Panc1 (cell line): ENCODE measurements around the gene KIAA2012. TPM values are rescaled to one million over a fixed set of nuclear protein-coding genes. Genes with fewer than 3 reads are reported as not detected.

Experiments
- ATAC-seq: fragments of 200-7000 bp; cut with Tn5 transposase; 2 replicates; pipeline ENCODE4 v1.9.1; 2020; ENCODE audit warnings: mild to moderate bottlenecking, moderate library complexity
- BruUV-seq: library from RNA; stranded (reverse); fragments of 400-500 nt; replicated peaks from 2 replicates; lab custom pipeline; 2021; lab: Mats Ljungman, UMichigan
- CTCF ChIA-PET: fragments of 300-600 bp; sonication (Branson Sonifier 250); formaldehyde crosslinking; loops from one replicate; lab custom pipeline; 2022; ENCODE audit warnings: antibody characterized with exemption; lab: Charles Lee
- POLR2A ChIA-PET: fragments of 300-600 bp; sonication (Branson Sonifier 250); formaldehyde crosslinking; loops from one replicate; lab custom pipeline; 2022; ENCODE audit warnings: antibody characterized with exemption; lab: Charles Lee
- DNase-seq: peaks from one replicate; pipeline ENCODE4 v3.0.0-alpha.2; 2010; ENCODE audit warnings: low read depth, low spot score
- H3K27ac ChIP-seq: 2 replicates; pipeline ENCODE4 v1.5.1; 2011; ENCODE audit warnings: mild to moderate bottlenecking, low read length, inconsistent platforms
- H3K27me3 ChIP-seq: fragments of 200-500 bp; sonication (Bioruptor generic); 2 replicates; pipeline ENCODE4 v1.6.0; 2014; ENCODE audit warnings: low read length, inconsistent platforms; ENCODE audit not compliant: control insufficient read depth, insufficient read depth
- H3K36me3 ChIP-seq: fragments of 200-500 bp; sonication (Bioruptor generic); 2 replicates; pipeline ENCODE4 v1.5.1; 2014; ENCODE audit warnings: inconsistent platforms, mild to moderate bottlenecking, low read length, moderate library complexity; ENCODE audit not compliant: control insufficient read depth, insufficient read depth
- H3K4me1 ChIP-seq: 2 replicates; pipeline ENCODE4 v1.5.1; 2011; ENCODE audit warnings: inconsistent platforms, mild to moderate bottlenecking, low read length, moderate library complexity; ENCODE audit not compliant: control insufficient read depth, insufficient read depth
- H3K4me3 ChIP-seq, 2 experiments: 2 replicates each; pipeline ENCODE4 v1.5.1; 2011 to 2012; ENCODE audit warnings: low read depth in 2 of 2, low read length in 2 of 2, mild to moderate bottlenecking in 2 of 2, inconsistent platforms in 1 of 2, moderate library complexity in 1 of 2
- H3K9me3 ChIP-seq: fragments of 200-500 bp; sonication (Bioruptor generic); 2 replicates; pipeline ENCODE4 v1.5.1; 2014; ENCODE audit warnings: low read depth, mild to moderate bottlenecking, inconsistent platforms, low read length, moderate library complexity; ENCODE audit not compliant: control insufficient read depth, insufficient read depth
- POLR2AphosphoS5 ChIP-seq: IDR thresholded peaks from 2 replicates; pipeline ENCODE4 v1.6.1; 2012; ENCODE audit warnings: mild to moderate bottlenecking, low read depth, low read length, moderate library complexity
- SIN3A ChIP-seq: IDR thresholded peaks from 2 replicates; pipeline ENCODE4 v1.6.1; 2012; ENCODE audit warnings: low read depth, mild to moderate bottlenecking, low read length, moderate library complexity, borderline replicate concordance; ENCODE audit not compliant: insufficient read depth
- TCF7L2 ChIP-seq: IDR thresholded peaks from 2 replicates; pipeline ENCODE4 v1.6.1; 2011; ENCODE audit warnings: mild to moderate bottlenecking, low read depth, low read length, inconsistent platforms
- in situ Hi-C: cut with HindIII; loops from 2 replicates; pipeline ENCODE4 v1.10.0; 2016; ENCODE audit warnings: low sequenced_read_pairs, low pct_unique_long_range_greater_than_20kb
- intact Hi-C: fragments of 100-400 bp; cut with micrococcal nuclease; formaldehyde crosslinking; loops from one replicate; pipeline ENCODE4 v1.10.0; 2022; ENCODE audit not compliant: unreplicated experiment
- total RNA-seq: library from RNA; stranded (reverse); gene quantifications from one replicate; pipeline ENCODE4 v1.2.1, GENCODE V29; 2021; ENCODE audit not compliant: unreplicated experiment
- TF ChIP-seq, protein P1 (sequence below): fragments of 450-650 bp; IDR thresholded peaks from 2 replicates; pipeline ENCODE4 v1.5.1; 2017; ENCODE audit warnings: mild to moderate bottlenecking
- TF ChIP-seq, protein P2 (sequence below), 2 experiments: IDR thresholded peaks; 2 replicates each; pipeline ENCODE4 v1.6.1; 2011 to 2012; ENCODE audit warnings: low read depth in 2 of 2, control low read depth in 1 of 2, low read length in 1 of 2, mild to moderate bottlenecking in 1 of 2, moderate library complexity in 1 of 2; ENCODE audit not compliant: insufficient read depth in 1 of 2

The KIAA2012 gene
- total RNA-seq, 1 experiment from 2014 or later: not detected

DNA sequence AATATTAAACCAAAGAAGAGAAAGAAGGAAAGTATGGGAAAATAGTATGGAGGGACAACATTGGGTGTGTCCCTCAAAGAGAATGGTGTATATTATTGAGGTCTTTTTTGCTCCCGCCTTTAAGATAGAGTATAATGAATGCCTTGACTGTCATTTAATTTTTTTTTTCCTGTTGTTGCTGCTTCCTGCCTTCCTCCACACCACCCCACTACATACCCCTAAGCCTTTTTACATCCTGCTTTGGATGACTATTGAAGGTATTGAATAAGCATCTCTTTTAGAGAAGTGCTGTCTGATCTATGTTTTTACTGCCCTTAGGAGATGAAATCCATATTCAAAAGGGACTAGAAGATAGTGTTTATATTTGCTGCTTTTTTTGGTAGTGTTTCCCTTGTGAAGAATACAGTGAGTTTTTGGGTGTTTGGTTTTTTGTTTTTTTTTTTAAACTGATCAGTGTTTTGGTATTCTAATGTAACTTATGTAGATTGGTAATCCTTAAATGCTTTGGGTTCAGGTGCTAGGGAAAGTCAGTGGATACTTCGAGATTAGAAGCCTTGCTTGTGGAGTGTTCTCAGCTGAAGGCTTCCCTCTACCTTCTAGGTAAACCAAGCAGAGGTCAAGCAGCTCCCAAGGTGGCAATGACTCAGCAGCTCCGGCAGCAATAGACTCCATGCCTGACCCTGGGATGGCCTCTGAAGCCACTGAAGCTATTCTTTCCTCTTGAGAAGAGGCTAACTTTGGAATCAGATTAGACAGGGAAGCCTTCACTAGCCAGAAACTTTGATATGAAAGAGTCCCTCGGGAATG lies 34.4 kb upstream of the KIAA2012 start:
- ATAC-seq (peak; percentile 37; the same call in 1 of the 2 replicates), DNase-seq (no peak)
- Histone ChIP-seq H3K9me3 (no peaks in the 10 kb centered on the region), H3K4me1 (peaks cover 40% of the 10 kb centered on the region), H3K27me3 (no peaks in the 10 kb centered on the region), H3K27ac (peak overlapping the region; percentile 76), H3K4me3 (peak overlapping the region; percentile 2 to 65), H3K36me3 (no peaks in the 10 kb centered on the region)
- BruUV-seq: no TSS peak
- intact Hi-C loops (loop anchor here (10.0 kb wide), 2 partner anchors 174 to 244 kb away; no protein-coding TSS in a partner anchor), in situ Hi-C loops (no loop called here)
- CTCF ChIA-PET: no interaction called here
- POLR2A ChIA-PET: no interaction called here
- no peak for TF ChIP-seq SIN3A
- TF ChIP-seq, protein P1, sequence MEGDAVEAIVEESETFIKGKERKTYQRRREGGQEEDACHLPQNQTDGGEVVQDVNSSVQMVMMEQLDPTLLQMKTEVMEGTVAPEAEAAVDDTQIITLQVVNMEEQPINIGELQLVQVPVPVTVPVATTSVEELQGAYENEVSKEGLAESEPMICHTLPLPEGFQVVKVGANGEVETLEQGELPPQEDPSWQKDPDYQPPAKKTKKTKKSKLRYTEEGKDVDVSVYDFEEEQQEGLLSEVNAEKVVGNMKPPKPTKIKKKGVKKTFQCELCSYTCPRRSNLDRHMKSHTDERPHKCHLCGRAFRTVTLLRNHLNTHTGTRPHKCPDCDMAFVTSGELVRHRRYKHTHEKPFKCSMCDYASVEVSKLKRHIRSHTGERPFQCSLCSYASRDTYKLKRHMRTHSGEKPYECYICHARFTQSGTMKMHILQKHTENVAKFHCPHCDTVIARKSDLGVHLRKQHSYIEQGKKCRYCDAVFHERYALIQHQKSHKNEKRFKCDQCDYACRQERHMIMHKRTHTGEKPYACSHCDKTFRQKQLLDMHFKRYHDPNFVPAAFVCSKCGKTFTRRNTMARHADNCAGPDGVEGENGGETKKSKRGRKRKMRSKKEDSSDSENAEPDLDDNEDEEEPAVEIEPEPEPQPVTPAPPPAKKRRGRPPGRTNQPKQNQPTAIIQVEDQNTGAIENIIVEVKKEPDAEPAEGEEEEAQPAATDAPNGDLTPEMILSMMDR: no peak

DNA sequence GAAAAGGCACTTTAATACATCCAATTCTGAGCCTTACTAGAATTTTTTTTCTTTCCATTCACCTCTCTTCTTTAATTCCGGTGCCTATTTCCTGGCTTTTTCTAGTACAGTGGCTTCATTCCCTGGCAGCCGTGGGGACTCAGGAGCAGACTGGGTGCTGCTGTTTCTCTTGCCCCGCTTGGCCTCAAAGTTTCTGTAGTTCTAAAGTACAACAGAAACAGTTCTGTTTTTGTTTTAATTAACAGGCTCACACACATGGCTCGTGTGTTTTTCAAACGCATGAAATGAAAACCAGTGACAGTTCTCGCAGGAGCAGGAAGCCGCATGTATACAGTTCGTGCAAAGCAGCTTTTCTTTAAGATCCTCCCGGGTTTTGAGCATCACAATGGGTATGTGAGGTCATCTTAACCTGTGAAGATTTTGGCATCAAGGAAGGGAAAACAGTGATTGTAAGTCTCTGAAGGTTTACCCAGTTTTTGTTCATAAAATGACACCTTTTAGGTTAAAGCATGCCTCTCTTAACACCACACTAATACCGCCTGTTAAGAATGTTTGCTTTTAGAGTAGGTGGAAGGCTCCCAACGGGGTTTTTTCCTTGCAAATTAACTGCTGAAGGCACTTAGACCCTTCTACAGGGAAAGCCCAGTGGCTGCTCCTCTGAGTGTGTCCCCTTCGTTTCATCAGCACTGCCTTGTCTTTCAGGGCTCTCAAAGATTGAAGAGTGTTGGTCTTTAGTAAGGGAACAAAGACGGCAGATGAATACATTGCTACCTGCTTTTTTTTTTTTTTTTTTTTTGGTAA lies 33.6 kb upstream of the KIAA2012 start:
- ChIA-PET POLR2A (no interaction called here), CTCF (no interaction called here)
- H3K27me3 ChIP-seq: no peaks in the 10 kb centered on the region
- H3K27ac ChIP-seq: peak overlapping the region; percentile 76
- H3K36me3 ChIP-seq: no peaks in the 10 kb centered on the region
- H3K4me3 ChIP-seq: peak overlapping the region; percentile 2 to 65
- H3K4me1 ChIP-seq: peaks cover 40% of the 10 kb centered on the region
- ATAC-seq (no peak), DNase-seq (no peak)
- H3K9me3 ChIP-seq: no peaks in the 10 kb centered on the region
- intact Hi-C loops (loop anchor here (10.0 kb wide), 2 partner anchors 175 to 245 kb away; no protein-coding TSS in a partner anchor), in situ Hi-C loops (no loop called here)
- no TSS peak for BruUV-seq
- TF ChIP-seq TCF7L2 (no peak), POLR2AphosphoS5 (no peak), SIN3A (no peak)
- TF ChIP-seq, protein P2, sequence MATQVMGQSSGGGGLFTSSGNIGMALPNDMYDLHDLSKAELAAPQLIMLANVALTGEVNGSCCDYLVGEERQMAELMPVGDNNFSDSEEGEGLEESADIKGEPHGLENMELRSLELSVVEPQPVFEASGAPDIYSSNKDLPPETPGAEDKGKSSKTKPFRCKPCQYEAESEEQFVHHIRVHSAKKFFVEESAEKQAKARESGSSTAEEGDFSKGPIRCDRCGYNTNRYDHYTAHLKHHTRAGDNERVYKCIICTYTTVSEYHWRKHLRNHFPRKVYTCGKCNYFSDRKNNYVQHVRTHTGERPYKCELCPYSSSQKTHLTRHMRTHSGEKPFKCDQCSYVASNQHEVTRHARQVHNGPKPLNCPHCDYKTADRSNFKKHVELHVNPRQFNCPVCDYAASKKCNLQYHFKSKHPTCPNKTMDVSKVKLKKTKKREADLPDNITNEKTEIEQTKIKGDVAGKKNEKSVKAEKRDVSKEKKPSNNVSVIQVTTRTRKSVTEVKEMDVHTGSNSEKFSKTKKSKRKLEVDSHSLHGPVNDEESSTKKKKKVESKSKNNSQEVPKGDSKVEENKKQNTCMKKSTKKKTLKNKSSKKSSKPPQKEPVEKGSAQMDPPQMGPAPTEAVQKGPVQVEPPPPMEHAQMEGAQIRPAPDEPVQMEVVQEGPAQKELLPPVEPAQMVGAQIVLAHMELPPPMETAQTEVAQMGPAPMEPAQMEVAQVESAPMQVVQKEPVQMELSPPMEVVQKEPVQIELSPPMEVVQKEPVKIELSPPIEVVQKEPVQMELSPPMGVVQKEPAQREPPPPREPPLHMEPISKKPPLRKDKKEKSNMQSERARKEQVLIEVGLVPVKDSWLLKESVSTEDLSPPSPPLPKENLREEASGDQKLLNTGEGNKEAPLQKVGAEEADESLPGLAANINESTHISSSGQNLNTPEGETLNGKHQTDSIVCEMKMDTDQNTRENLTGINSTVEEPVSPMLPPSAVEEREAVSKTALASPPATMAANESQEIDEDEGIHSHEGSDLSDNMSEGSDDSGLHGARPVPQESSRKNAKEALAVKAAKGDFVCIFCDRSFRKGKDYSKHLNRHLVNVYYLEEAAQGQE (IDR thresholded peaks at IDR 0.05; ENCODE audit: insufficient read depth in 1 of 2, low read depth in 2 of 2, low read length in 1 of 2): no peak
- TF ChIP-seq, protein P1: no peak
